Ishikawa (cell line): ENCODE measurements around the gene PPP1R13B.

Experiments
- CEBPB ChIP-seq: IDR thresholded peaks from 2 replicates; pipeline ENCODE4 v1.6.1; 2012
- CREB1 ChIP-seq: IDR thresholded peaks from 2 replicates; pipeline ENCODE4 v1.6.1; 2012; ENCODE audit warnings: low read depth
- EGR1 ChIP-seq: IDR thresholded peaks from 2 replicates; pipeline ENCODE4 v1.6.1; 2012
- EP300 ChIP-seq: IDR thresholded peaks from 2 replicates; pipeline ENCODE4 v1.6.1; 2012; ENCODE audit warnings: borderline replicate concordance
- FOXM1 ChIP-seq: IDR thresholded peaks from 2 replicates; pipeline ENCODE4 v1.6.1; 2012; ENCODE audit warnings: low read depth, borderline replicate concordance
- NFIC ChIP-seq: IDR thresholded peaks from 2 replicates; pipeline ENCODE4 v1.6.1; 2012
- RAD21 ChIP-seq: IDR thresholded peaks from 2 replicates; pipeline ENCODE4 v1.6.1; 2012; ENCODE audit warnings: low read depth
- TAF1 ChIP-seq: IDR thresholded peaks from 2 replicates; pipeline ENCODE4 v1.6.1; 2012; ENCODE audit warnings: low read depth, mild to moderate bottlenecking
- TCF12 ChIP-seq: IDR thresholded peaks from 2 replicates; pipeline ENCODE4 v1.6.1; 2012; ENCODE audit warnings: low read depth
- TEAD4 ChIP-seq: IDR thresholded peaks from 2 replicates; pipeline ENCODE4 v1.6.1; 2012
- YY1 ChIP-seq: IDR thresholded peaks from 2 replicates; pipeline ENCODE4 v1.6.1; 2012; ENCODE audit warnings: low read depth
- ZBTB7A ChIP-seq: IDR thresholded peaks from 2 replicates; pipeline ENCODE4 v1.6.1; 2012; ENCODE audit warnings: low read depth
- TF ChIP-seq, protein P1 (sequence below): IDR thresholded peaks from 2 replicates; pipeline ENCODE4 v1.6.1; 2012
- TF ChIP-seq, protein P2 (sequence below): IDR thresholded peaks from 2 replicates; pipeline ENCODE4 v1.6.1; 2012
- TF ChIP-seq, protein P3 (sequence below): IDR thresholded peaks from 2 replicates; pipeline ENCODE4 v1.6.1; 2012; ENCODE audit warnings: low read depth, mild to moderate bottlenecking

Gene PPP1R13B

DNA sequence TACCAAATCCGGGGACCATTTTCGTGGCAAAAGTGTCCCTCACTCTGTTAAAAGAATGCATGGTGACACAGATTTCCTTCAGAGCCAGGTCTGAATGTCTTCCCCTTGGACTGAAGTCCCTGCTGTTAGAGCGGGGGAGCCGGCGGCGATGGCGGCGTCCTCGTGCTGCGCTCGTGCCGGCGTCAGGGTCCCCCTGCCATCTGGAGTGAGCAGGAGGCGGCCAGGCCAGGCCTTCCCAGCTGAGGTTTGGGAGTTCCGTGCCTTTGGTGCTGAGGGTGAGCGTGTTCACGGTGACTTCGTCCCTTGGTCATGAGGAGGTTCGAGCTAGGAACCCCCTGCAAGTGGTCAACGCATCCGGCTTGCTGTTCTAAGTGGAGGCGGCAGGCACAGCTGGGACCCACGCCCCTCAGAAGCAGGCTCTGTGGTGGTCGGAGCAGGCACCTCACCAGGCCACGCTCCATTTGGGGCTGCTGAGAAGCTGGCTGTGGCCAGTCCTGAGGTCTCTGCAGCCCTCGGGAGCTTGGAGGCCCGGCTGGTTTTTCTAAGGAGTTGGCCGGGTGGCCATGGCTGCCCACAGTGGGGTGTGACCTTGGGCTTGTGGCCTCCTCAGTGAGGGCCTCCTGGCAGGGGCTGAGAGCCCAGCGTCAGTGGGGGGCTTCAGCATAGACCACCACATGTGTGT lies 122.2 kb downstream of the PPP1R13B start:
- TF ChIP-seq RAD21 (no peak), NFIC (no peak), TEAD4 (no peak), ZBTB7A (no peak), CREB1 (no peak), FOXM1 (no peak), TAF1 (no peak)
- TF ChIP-seq, protein P1, sequence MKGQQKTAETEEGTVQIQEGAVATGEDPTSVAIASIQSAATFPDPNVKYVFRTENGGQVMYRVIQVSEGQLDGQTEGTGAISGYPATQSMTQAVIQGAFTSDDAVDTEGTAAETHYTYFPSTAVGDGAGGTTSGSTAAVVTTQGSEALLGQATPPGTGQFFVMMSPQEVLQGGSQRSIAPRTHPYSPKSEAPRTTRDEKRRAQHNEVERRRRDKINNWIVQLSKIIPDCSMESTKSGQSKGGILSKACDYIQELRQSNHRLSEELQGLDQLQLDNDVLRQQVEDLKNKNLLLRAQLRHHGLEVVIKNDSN = no peak

DNA sequence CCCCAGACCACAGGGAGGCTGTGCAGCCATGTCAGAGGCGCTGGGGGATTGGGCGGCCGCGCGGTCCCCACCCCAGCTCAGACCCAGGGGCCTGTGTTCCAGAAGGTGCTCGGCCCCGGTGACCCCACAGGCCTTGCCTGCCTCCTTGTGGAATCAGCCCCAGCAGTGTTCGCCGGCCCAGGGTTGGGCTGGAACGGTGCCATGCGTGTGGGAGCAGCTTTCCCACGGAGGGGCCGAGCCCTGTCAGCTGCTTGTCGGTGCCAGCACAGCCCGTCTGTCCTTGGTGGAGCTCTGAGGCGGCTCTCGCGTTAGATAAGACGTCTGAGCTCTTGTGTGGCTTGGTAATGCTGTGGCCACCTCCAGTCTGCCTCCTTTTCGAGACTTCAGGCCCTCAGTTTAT lies 123.3 kb downstream of the PPP1R13B start:
- TF ChIP-seq NFIC (no peak), CEBPB (no peak), YY1 (no peak), TCF12 (no peak), FOXM1 (no peak), TAF1 (no peak), EP300 (no peak), ZBTB7A (no peak), EGR1 (no peak), CREB1 (no peak), TEAD4 (no peak), RAD21 (no peak)
- TF ChIP-seq, protein P1 = no peak
- TF ChIP-seq, protein P2, sequence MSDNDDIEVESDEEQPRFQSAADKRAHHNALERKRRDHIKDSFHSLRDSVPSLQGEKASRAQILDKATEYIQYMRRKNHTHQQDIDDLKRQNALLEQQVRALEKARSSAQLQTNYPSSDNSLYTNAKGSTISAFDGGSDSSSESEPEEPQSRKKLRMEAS = no peak
- TF ChIP-seq, protein P3, sequence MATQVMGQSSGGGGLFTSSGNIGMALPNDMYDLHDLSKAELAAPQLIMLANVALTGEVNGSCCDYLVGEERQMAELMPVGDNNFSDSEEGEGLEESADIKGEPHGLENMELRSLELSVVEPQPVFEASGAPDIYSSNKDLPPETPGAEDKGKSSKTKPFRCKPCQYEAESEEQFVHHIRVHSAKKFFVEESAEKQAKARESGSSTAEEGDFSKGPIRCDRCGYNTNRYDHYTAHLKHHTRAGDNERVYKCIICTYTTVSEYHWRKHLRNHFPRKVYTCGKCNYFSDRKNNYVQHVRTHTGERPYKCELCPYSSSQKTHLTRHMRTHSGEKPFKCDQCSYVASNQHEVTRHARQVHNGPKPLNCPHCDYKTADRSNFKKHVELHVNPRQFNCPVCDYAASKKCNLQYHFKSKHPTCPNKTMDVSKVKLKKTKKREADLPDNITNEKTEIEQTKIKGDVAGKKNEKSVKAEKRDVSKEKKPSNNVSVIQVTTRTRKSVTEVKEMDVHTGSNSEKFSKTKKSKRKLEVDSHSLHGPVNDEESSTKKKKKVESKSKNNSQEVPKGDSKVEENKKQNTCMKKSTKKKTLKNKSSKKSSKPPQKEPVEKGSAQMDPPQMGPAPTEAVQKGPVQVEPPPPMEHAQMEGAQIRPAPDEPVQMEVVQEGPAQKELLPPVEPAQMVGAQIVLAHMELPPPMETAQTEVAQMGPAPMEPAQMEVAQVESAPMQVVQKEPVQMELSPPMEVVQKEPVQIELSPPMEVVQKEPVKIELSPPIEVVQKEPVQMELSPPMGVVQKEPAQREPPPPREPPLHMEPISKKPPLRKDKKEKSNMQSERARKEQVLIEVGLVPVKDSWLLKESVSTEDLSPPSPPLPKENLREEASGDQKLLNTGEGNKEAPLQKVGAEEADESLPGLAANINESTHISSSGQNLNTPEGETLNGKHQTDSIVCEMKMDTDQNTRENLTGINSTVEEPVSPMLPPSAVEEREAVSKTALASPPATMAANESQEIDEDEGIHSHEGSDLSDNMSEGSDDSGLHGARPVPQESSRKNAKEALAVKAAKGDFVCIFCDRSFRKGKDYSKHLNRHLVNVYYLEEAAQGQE = no peak

DNA sequence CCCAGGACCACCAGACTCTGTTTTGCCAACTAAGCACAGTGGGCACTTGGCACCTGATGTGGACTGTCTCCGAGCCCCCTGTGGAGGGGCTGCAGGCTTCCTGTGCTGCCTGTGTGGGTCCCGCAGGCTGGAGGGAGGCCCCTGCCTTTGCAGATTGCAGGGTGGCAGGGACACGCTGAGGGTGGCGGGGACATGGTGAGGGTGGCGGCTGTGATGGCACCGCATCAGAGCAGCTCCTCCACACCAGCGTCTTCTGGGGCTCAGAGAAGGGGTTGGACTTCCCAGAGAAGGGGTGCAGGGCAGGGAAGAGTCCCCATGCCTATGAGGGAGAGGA lies 123.7 kb downstream of the PPP1R13B start:
- TF ChIP-seq, protein P1 = no peak
- TF ChIP-seq TCF12 (no peak), YY1 (no peak), TAF1 (no peak)

DNA sequence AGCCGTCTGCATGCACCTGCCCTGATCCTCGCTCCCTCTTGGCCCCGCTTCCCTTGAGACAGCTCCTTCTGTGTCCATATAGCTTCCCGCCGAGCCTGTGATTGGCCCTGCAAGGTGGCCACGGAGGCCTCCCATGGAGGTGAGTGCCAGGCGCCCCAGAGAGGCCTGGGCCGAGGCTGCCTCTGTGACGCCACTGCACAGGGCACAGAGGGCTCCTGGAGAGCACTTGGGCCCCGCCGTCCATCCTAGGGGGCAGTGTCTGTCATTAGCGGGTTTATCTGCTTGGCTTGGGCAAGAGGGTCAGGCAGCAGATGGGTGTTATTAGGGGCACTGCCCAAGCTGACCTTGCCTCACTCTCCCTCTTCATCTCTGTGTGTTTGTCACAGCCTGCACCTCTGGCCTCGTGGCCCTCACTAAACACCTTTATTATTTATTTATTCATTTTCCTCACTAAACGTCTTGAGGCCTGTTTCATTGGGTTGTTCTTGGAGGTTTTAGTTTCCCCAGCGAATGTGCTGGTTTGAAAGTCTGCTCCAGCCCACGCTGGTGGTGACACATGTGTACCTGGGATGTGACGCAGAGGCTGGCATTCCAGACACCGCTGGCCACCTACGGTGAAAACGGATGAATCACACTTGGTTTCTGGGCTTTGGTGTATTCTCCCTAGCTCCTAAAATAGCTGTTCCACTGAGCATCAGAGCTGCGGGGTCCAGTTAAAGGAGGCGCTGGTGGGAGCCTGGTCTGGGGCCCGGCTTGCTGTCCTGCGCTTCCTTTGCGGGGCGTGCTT lies 125.8 kb downstream of the PPP1R13B start:
- TF ChIP-seq TCF12 (no peak), EGR1 (0 out of 2 replicates have a peak, but pooled peaks have one; percentile 11)

DNA sequence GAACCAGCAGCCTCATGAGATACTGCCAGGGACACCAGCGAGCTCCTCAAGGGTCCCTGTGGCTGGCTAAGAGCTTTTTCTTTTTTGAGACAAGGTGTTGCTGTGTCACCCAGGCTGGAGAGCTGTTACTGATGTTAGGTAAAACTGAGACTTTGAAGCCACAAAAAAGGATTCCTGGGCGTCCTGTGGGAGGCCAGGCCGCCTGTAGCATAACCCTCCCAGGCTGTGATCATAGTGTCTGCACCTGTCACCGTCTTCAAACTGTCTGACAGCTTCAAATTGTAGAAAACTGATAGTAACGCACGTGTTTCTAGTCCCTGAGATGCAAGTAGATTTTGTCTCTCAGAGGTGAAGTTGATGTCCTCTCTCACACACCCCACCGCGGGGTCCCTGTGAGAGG lies 127.6 kb downstream of the PPP1R13B start:
- TF ChIP-seq NFIC (no peak), CEBPB (no peak), YY1 (no peak), EP300 (no peak), TEAD4 (no peak), FOXM1 (no peak), TCF12 (no peak), ZBTB7A (no peak), CREB1 (no peak), EGR1 (no peak), RAD21 (no peak)
- TF ChIP-seq, protein P1 = no peak
- TF ChIP-seq, protein P2 = no peak

DNA sequence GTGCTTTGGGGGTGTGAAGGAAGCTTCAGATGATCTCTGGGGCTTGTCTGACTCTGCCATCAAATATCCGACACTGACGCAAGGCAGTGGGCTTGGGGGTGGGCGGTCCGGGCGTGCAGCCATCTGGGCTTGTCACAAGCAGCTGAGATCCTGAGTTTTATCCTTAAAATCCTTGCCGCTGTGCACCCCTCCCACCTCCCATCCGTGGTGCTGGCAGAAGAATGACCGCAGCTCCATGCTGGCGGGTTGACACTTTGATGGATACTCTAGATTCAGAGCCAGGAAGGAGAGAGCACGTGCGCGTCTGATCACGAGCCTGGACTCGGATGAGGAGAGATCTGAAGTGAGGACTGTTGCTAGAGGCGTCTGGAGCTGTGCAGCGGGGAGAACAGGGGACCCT lies 128.8 kb downstream of the PPP1R13B start:
- TF ChIP-seq TAF1 (no peak), EP300 (no peak), CEBPB (no peak)

DNA sequence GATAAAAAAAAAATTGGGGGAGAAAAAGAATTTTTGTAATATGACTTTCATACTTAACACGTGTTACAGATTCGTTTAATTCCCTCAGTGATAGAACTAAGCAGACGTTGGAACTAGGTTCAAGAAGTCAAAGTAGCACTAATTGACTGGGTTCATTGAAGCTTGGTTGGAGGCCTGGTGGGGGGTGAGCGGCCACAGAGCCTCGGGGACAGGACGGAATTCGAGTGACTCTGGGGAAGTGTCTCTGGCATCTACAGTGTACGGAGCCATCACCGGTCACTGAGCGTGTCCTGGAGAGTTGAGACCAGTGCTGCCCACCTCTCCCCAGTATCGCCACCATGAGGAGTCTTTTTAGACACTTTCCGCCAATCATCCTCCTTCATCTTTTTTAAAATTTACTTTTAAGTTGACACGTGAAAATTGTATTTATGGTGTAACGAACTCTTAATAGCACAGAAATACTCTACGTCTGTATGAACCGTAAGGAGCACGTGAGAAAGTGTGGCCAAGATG lies 130.4 kb downstream of the PPP1R13B start:
- TF ChIP-seq CREB1 (no peak), TEAD4 (no peak), ZBTB7A (no peak), YY1 (no peak), EP300 (no peak), FOXM1 (no peak)
- TF ChIP-seq, protein P3 = no peak
- TF ChIP-seq, protein P1 = no peak
